Upper lobe of right lung (tissue), 1 donor: ENCODE measurements around the gene CP. TPM values are rescaled to one million over a fixed set of nuclear protein-coding genes. Genes with fewer than 3 reads are reported as not detected.

Experiments used
- ATAC-seq: fragments of 200-7000 bp; cut with Tn5 transposase; one replicate; pipeline ENCODE4 v1.9.1; 2020; ENCODE audit warnings: mild to moderate bottlenecking, moderate library complexity
- DNase-seq: peaks from one replicate; pipeline ENCODE4 v3.0.0-alpha.2; 2020
- H3K27ac ChIP-seq: fragments of 200-600 bp; one replicate; pipeline ENCODE4 v1.8.0; 2022
- H3K27me3 ChIP-seq: fragments of 200-600 bp; one replicate; pipeline ENCODE4 v1.8.0; 2022; ENCODE audit warnings: mild to moderate bottlenecking
- H3K36me3 ChIP-seq: fragments of 200-600 bp; one replicate; pipeline ENCODE4 v1.8.0; 2022
- H3K4me1 ChIP-seq: fragments of 200-600 bp; one replicate; pipeline ENCODE4 v1.8.0; 2022
- H3K4me3 ChIP-seq: fragments of 200-600 bp; one replicate; pipeline ENCODE4 v1.8.0; 2022; ENCODE audit warnings: mild to moderate bottlenecking
- H3K9me3 ChIP-seq: fragments of 200-600 bp; one replicate; pipeline ENCODE4 v1.8.0; 2022
- CTCF ChIP-seq: fragments of 200-600 bp; IDR thresholded peaks from one replicate; pipeline ENCODE4 v1.8.0; 2022; ENCODE audit warnings: antibody characterized with exemption
- intact Hi-C: fragments of 100-400 bp; cut with DNase I; formaldehyde crosslinking; loops from one replicate; pipeline ENCODE4 v1.11.0; 2022
- total RNA-seq: library from RNA; stranded (reverse); fragmentation: NEBNext Ultra II Directional; extraction: Animal tissue kit (Norgen Biotek cat#: 25700); gene quantifications from one replicate; pipeline ENCODE4 v1.2.1, GENCODE V29; 2021
- donor health status: DM: no; HTN: yes; CAD: no; lungs with severe emphysema.

Gene CP
- total RNA-seq, 1 donor from 2014 or later = 3.4 TPM

GRCh38 chr3:149145356-149145755, 76.3 kb downstream of the CP start:
- no peak for TF ChIP-seq CTCF
- H3K36me3 ChIP-seq = peaks cover 39% of the 10 kb centered on the region
- H3K4me3 ChIP-seq = no peak overlapping the region
- H3K4me1 ChIP-seq = no peaks in the 10 kb centered on the region
- H3K27ac ChIP-seq = no peak overlapping the region
- peak; percentile 73 for ATAC-seq
- no peaks in the 10 kb centered on the region for H3K9me3 ChIP-seq
- H3K27me3 ChIP-seq = no peaks in the 10 kb centered on the region
- DNase-seq = no peak
- intact Hi-C loops = no loop called here

GRCh38 chr3:149142682-149143081, 78.9 kb downstream of the CP start:
- Histone ChIP-seq H3K27me3 (no peaks in the 10 kb centered on the region), H3K4me3 (no peak overlapping the region), H3K36me3 (peaks cover 26% of the 10 kb centered on the region), H3K9me3 (no peaks in the 10 kb centered on the region), H3K27ac (no peak overlapping the region), H3K4me1 (no peaks in the 10 kb centered on the region)
- intact Hi-C loops = no loop called here
- no peak for ATAC-seq
- no peak for TF ChIP-seq CTCF
- no peak for DNase-seq

- Histone ChIP-seq H3K27me3 (no peaks in the 10 kb centered on the region), H3K27ac (peak overlapping the region; percentile 12), H3K36me3 (no peaks in the 10 kb centered on the region), H3K4me1 (peaks cover 30% of the 10 kb centered on the region), H3K9me3 (no peaks in the 10 kb centered on the region), H3K4me3 (no peak overlapping the region)
- TF ChIP-seq CTCF = no peak
- DNase-seq = no peak
- intact Hi-C loops = no loop called here
- ATAC-seq = no peak
Measured at GRCh38 chr3:149134575-149134974, 87.1 kb downstream of the CP start.

GRCh38 chr3:149131589-149131988, 90.0 kb downstream of the CP start:
- Histone ChIP-seq H3K4me1 (peaks cover 37% of the 10 kb centered on the region), H3K36me3 (no peaks in the 10 kb centered on the region), H3K4me3 (peak overlapping the region; percentile 99), H3K9me3 (no peaks in the 10 kb centered on the region), H3K27ac (peak overlapping the region; percentile 7), H3K27me3 (no peaks in the 10 kb centered on the region)
- no peak for ATAC-seq
- no peak for TF ChIP-seq CTCF
- DNase-seq = no peak
- intact Hi-C loops = no loop called here

- ATAC-seq (peak; percentile 98), DNase-seq (peak; percentile 97)
- H3K27me3 ChIP-seq = no peaks in the 10 kb centered on the region
- no peaks in the 10 kb centered on the region for H3K9me3 ChIP-seq
- peaks cover 36% of the 10 kb centered on the region for H3K4me1 ChIP-seq
- H3K27ac ChIP-seq = peak within 1 kb of the TSS; percentile 93
- peak within 1 kb of the TSS; percentile 99 for H3K4me3 ChIP-seq
- no peaks in the 10 kb centered on the region for H3K36me3 ChIP-seq
- intact Hi-C loops = no loop called here
- no peak for TF ChIP-seq CTCF
Measured at GRCh38 chr3:149129326-149130205, 92.1 kb downstream of the CP start, which contains the start of gene HPS3. Gene HPS3, plus strand, starts transcription at chr3:149129638. Its CDS starts 86 bp downstream, at chr3:149129724.
